T-helper 2 cell treated with Interferon-gamma antibody and Interleukin-4, amounts not matched to agents 100 ng/mL and 5 ng/mL, for 36 hours (primary cell): ENCODE measurements around the gene PIEZO1. TPM values are rescaled to one million over a fixed set of nuclear protein-coding genes. Genes with fewer than 3 reads are reported as not detected.

Experiments
- intact Hi-C: fragments of 100-400 bp; cut with micrococcal nuclease; formaldehyde crosslinking; loops from one replicate; pipeline ENCODE4 v1.15.1; 2023
- total RNA-seq: library from RNA; stranded (reverse); gene quantifications from 2 replicates; pipeline ENCODE4 v1.2.3, GENCODE V29; 2022

The PIEZO1 gene
- total RNA-seq, 1 donor from 2014 or later: 306 TPM

- intact Hi-C loops: no loop called here
Measured at GRCh38 chr16:88694221-88695087, 90.6 kb downstream of the PIEZO1 start.

DNA sequence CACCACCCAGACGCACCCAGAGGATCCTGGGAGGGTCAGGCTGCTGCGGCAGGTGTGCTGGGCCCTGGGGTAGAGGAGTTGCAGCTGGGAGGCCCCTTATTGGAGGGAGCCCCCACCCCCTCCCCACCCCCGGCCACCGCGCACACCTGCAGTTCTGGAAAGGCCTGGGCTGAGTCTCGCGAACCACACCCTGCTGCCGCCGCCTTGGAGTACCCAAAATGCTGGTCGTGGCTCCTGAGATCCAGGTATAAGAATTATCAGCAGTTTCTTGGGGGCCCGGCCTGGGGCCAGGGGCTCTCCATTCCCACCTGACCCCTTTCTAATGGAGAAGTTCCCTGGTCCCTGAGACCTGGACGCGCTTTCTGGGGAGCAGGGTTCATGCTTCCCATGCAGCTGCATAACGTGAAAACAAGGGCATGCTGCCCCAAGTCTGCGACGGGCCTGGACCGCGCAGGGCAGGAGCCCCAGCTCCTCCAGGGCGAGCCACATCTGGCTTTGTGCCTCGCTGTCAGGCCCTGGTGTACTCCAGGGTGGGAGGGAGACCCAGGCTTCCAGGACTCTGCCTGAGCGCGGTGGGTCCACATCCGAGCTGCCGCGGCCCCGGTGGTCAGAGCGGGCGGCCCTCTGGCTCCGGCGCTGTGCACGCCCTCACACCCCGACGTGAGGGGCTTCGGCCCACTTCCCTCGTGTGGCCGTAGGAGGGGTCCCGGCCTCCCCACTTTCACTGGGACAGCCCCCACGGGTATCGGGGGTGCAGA is 91.4 kb downstream of the PIEZO1 start:
- intact Hi-C loops: no loop called here

DNA sequence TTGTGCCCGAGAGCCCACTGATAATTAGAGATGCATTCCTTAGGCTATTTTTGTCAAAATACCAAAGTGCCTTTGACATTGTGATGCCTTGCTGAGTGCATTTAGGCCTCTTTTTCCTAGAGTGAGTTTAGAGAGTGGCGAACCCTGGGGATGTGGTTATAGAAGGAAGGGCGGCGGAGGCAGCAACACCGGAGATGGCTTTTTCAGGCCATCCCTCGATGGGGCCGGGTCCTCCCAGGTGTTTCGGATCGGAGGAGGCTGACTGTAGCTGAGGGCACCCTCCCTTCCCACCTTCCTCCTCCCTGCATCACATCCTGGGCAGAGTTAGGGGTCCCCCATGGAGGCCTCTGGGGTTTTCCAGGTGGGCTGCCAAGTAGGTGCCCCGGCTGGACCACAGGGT is 92.2 kb downstream of the PIEZO1 start:
- intact Hi-C loops: no loop called here

DNA sequence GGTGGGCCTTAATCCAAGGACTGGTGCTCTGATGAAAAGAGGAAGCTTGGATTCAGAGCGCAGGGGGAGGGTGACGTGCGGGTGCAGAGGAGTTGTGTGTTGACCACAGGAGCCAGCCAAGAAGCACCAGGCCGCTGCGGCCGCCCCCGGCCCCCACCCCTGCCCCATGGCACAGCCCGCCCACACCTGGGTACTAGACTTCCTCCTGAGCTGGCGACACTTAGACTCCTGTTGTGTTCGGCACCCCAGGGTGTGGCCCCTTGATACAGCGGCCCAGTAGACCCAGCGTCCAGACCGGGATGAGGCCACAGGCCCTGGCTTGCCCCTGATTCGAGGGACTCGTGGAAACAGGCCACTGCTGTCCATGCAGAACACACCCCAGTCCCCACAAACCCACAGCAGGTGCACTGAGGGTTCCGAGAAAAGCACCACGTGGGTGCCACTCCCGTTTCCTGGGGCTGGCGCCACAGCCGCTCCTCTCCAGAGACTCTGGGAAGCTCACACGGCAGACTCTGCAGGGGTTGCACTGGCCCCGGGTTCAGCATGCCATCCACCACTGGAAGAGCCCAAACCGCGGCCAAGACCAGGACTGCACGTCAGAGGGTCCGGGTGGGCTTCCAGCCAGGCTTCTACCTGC is 93.0 kb downstream of the PIEZO1 start:
- intact Hi-C loops: no loop called here

DNA sequence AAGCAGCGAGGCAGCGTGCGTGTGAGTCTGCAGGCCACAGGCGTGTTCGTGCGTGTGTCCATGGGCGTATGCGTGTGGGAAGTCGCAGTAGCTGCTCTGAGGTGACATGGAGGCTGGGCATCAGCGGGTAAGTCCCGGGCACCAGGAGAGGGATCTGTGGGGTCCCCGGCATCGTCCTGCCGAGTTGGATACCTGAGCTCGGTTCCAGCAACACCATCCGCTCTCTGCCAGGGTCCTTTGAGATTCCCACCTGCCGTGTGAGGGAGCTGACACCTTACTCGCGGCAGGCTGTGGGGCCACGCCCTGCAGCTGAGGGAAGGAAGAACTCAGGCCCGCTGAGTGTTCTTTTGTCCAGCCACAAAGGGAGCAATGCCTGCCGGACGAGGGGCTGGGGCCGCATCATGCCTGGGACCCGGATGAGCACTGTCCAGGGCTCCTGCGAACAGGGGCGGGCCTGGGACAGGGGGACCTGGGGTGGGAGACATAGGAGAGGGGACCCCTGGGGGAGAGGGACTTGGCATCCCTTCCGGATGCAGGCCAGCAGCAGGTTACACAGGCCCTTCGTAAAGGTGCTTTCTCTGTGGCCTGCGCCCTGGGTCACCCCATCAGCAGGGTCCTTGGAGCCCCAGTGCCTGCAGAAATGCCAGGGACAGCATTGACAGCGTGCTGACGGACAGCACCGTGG is 93.7 kb downstream of the PIEZO1 start:
- intact Hi-C loops: no loop called here

DNA sequence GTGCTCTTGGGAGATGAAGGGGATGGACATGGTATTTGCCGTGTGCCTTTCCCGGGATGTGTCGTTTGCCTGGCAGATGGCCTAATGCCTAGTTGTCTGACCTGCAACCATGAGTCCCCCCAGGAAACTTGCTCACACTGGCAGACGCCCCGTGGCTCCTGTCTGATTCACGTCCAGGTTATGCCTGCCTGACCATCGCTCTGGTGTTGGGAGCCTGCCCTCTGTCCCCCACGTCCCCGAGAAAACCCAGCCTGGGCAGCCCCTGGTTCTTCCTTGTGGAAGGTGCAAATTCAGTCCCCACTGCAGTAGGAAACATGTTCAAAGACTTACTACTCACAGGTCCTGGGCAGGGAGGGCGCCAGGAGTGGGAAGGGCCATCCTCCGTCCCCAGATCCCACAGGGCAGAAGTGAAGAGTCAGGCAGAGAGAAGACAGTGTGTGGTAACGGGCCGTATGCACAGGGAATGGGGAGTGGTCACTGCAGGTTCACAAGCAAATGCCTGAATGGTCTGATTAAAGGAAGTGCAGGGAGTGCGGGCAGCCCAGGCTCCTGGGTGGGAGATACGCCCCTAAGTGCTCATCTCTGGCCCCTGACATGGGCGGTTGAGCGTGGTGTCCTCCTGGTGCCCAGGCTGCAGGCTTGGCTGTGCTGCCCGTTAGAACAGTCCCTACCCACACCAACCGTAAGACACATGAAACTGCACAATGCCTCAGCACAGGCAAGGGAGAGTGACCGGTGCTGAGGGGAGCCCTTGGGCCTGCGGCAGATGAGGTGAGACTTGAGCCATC is 94.5 kb downstream of the PIEZO1 start:
- intact Hi-C loops: no loop called here

GRCh38 chr16:88688013-88688778 is 96.8 kb downstream of the PIEZO1 start:
- intact Hi-C loops: no loop called here

- intact Hi-C loops: loop anchor here (2.0 kb wide), 1 partner anchor 13 kb away; no protein-coding TSS in a partner anchor
Measured at GRCh38 chr16:88687676-88688012, 97.4 kb downstream of the PIEZO1 start.

GRCh38 chr16:88687254-88687576 is 97.8 kb downstream of the PIEZO1 start:
- intact Hi-C loops: loop anchor here (2.0 kb wide), 1 partner anchor 14 kb away; no protein-coding TSS in a partner anchor

GRCh38 chr16:88686439-88687253 is 98.4 kb downstream of the PIEZO1 start, which contains the start of gene SNAI3:
Gene SNAI3 (minus strand): TSS chr16:88686507. CDS start chr16:88686406, 101 bp downstream.
- intact Hi-C loops: loop anchor here (1.0 to 2.0 kb wide), 3 partner anchors 14 to 35 kb away; partner anchors contain the start of genes CYBA and MVD

DNA sequence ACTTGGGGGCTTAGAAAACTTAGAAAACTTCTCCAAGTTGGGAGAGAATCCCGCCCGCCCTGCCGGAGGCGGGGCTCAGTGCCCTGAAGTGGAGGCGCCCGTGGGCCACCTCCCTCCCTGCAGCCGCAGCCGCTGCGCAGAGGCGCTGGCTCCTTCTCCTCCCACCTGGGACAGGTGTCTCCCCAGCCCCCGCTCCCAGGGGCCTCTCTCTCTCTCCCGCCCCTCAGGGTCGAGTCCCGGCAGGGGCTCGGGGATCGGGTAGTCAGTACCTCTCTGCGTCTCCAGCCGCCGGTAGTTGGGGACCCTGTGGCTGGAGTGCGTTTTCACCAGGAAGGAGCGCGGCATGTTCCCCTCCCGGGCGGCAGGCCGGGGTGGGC is 99.0 kb downstream of the PIEZO1 start:
- intact Hi-C loops: loop anchor here (1.0 to 2.0 kb wide), 3 partner anchors 15 to 35 kb away; partner anchors contain the start of genes CYBA and MVD

DNA sequence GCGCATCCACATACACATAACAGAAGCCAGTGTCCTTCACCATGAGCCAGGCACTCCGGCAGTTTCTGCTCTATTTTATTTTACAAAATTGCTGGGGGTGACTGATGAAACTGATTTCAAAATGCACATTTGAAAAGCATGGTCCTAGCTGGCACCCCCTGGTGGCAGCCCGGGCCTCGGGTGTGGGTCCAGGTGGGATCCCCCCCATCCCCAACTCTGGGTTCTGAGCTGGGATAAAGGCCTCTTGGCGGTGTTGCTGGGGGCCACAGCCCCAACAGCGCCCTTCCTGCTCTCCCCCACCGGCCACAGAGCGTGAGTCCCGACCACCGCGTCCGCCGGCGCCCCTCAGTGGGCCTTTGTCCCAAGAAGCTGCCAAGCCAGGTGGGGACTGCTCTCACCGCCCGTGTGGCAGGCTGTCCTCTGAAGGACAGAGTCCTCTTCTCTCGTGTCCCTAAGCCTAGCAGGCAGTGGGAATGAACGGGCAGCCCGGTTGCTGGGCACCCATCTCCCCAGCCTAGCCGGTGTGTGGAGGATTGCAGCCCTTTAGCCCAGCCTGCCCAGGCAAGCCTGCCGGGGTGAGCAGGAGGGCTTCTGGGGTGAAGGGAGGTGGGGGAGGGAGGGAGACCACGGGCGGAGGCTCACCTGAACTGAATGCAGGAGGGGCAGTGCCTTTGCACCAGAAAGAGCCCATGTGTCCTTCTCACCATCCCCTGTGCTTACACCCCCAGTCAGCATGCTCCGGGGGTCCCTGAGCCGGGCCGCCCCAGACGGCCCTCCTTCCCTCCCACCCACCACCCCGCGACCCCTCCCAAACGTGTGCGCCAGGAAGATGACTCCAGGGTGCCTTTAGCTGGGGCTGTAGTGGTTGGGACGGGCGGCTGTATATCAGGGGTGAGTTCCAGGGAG is 99.6 kb downstream of the PIEZO1 start:
- intact Hi-C loops: loop anchor here (1.0 to 2.0 kb wide), 3 partner anchors 15 to 34 kb away; partner anchors contain the start of genes CYBA and MVD

DNA sequence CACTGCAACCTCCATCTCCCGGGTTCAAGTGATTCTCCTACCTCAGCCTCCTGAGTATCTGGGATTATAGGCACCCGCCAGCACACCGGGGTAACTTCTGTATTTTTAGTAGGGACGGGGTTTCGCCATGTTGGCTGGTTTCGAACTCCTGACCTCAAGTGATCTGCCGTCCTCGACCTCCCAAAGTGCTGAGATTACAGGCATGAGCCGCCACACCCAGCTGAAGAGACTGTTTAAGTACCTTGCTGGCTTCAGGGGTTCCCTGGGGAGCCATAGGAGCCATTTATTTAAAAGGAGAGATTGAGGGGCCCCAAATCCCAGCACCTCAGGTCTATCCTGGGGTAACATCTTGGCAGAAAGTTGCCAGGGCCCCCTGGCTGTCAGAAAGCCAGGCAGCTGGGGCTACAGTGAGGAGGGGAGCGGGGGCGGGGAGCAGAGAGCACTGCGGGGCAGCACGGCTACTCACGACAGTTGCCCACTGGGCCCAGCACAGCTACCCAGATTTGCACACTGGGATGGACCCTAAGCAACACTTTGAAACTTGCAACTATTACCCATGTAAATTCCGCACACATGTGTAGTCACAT is 100.4 kb downstream of the PIEZO1 start:
- intact Hi-C loops: no loop called here

DNA sequence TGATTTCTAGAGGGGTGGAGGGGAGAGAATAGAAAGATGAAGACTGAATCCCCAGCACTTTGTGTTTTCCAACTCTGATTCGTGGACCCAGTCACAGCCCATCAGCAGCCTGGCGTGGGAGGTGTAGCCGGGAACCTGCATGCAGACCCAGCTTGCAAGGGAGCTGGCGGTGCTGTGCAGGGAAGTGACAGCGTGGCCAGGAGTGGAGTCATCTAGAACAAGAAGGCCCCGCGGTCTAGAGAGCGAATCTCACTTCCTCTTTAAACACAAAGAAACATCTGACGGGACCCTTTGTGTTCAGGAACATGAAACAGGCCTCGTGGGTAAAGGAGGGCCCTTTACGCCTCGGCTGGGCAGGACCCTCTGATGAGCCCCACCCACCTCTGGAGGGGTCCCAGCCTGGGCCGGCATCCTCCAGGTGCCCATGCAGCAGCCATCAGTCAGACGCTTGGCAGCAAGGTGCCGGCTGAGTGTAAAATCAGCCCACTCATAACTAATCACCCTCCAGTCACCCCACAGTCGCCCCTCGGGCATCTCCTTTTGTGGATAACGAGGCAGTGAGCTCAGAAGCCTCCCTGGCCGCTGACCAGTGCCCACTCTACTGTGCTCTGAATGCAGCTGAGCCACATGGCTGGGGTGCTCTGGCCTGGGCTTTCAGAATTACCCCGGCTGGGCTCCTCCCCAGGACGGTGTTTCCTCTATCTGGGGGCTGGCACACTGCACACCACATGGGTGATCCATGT is 103.1 kb downstream of the PIEZO1 start:
- intact Hi-C loops: no loop called here

GRCh38 chr16:88681084-88681680 is 103.8 kb downstream of the PIEZO1 start:
- intact Hi-C loops: no loop called here

- intact Hi-C loops: no loop called here
Measured at GRCh38 chr16:88680554-88681083, 104.4 kb downstream of the PIEZO1 start.
